Measurements from ENCODE around the gene GALNT10.

The GALNT10 gene

GRCh38 chr5:154397652-154398406 lies 207.3 kb downstream of the GALNT10 start:
- TF ChIP-seq CTCF (IDR thresholded peaks at IDR 0.05) (no peak), ZFX (IDR thresholded peaks at IDR 0.05; ENCODE audit: borderline replicate concordance) (no peak)
- no peak overlapping the region for H3K27ac ChIP-seq

- no peak for TF ChIP-seq CTCF (IDR thresholded peaks at IDR 0.05)
- no peak for TF ChIP-seq ZFX (IDR thresholded peaks at IDR 0.05; ENCODE audit: borderline replicate concordance)
- H3K27ac ChIP-seq = no peak overlapping the region
These were observed 210.1 kb downstream of the GALNT10 start for GRCh38 chr5:154400678-154401077.

GRCh38 chr5:154401355-154401754 lies 210.8 kb downstream of the GALNT10 start:
- H3K27ac ChIP-seq = no peak overlapping the region
- TF ChIP-seq CTCF (IDR thresholded peaks at IDR 0.05) (no peak), ZFX (IDR thresholded peaks at IDR 0.05; ENCODE audit: borderline replicate concordance) (no peak)

- no peak overlapping the region for H3K27ac ChIP-seq
- TF ChIP-seq ZFX (IDR thresholded peaks at IDR 0.05; ENCODE audit: borderline replicate concordance) = no peak
- no peak for TF ChIP-seq CTCF (IDR thresholded peaks at IDR 0.05)
These were observed 211.4 kb downstream of the GALNT10 start for GRCh38 chr5:154401931-154402330.

- no peak for TF ChIP-seq ZFX (IDR thresholded peaks at IDR 0.05; ENCODE audit: borderline replicate concordance)
- no peak for TF ChIP-seq CTCF (IDR thresholded peaks at IDR 0.05)
- H3K27ac ChIP-seq = no peak overlapping the region
These were observed 212.1 kb downstream of the GALNT10 start for GRCh38 chr5:154402611-154403010.

- H3K27ac ChIP-seq = no peak overlapping the region
- TF ChIP-seq ZFX (IDR thresholded peaks at IDR 0.05; ENCODE audit: borderline replicate concordance) (no peak), CTCF (IDR thresholded peaks at IDR 0.05) (no peak)
These were observed 212.7 kb downstream of the GALNT10 start for GRCh38 chr5:154403234-154403633.

- TF ChIP-seq ZFX (IDR thresholded peaks at IDR 0.05; ENCODE audit: borderline replicate concordance) = no peak
- H3K27ac ChIP-seq = no peak overlapping the region
These were observed 213.3 kb downstream of the GALNT10 start for GRCh38 chr5:154403776-154404387.
